T-cell (primary cell): ENCODE measurements around the gene PHLDB3. TPM values are rescaled to one million over a fixed set of nuclear protein-coding genes. Genes with fewer than 3 reads are reported as not detected.
A peak's percentile ranks its signal among the peaks of the same experiment; 100 is the strongest.

ENCODE experiments used
- ATAC-seq, 4 experiments: fragments of 200-7000 bp in 3 of 4; fragments of 150-1000 bp in 1 of 4; cut with Tn5 transposase; replicated peaks in 1 of 4; 1 replicate in 3 of 4; 2 replicates in 1 of 4; pipeline ENCODE4 v1.10.0; 2021; ENCODE audit warnings: moderate library complexity in 3 of 4, mild to moderate bottlenecking in 2 of 4, moderate number of reproducible peaks in 1 of 4
- CTCF ChIA-PET, 2 donors: fragments of 300-600 bp; sonication (Branson Sonifier 250); formaldehyde crosslinking; loops; one replicate each; lab custom pipeline; 2022; ENCODE audit warnings: antibody characterized with exemption in 2 of 2; lab: Charles Lee
- POLR2A ChIA-PET, 2 donors: fragments of 300-600 bp; sonication (Branson Sonifier 250); formaldehyde crosslinking; loops; one replicate each; lab custom pipeline; 2022; ENCODE audit warnings: antibody characterized with exemption in 2 of 2; lab: Charles Lee
- DNase-seq, 35 experiments: peaks; one replicate each; pipeline versions ENCODE4 v3.0.0 to v3.0.0-alpha.2; 2013 to 2023
- H3K27ac ChIP-seq: one replicate; pipeline ENCODE4 v1.5.1; 2013; ENCODE audit warnings: low read length
- H3K27me3 ChIP-seq, 2 experiments: replicated peaks in 1 of 2; 1 replicate in 1 of 2; 2 replicates in 1 of 2; pipeline versions ENCODE4 v1.6.1 to v1.7.0; 2013; ENCODE audit warnings: low read length in 1 of 2, mixed read lengths in 1 of 2; ENCODE audit not compliant: control insufficient read depth in 2 of 2, insufficient read depth in 2 of 2; ENCODE audit errors: extremely low read depth in 1 of 2
- H3K36me3 ChIP-seq, 2 donors: 1 replicate in 1 of 2; 2 replicates in 1 of 2; pipeline versions ENCODE4 v1.6.1 to v1.7.0; 2013; ENCODE audit warnings: low read length in 1 of 2; ENCODE audit not compliant: control insufficient read depth in 2 of 2, insufficient read depth in 1 of 2; ENCODE audit errors: extremely low read depth in 1 of 2
- H3K4me1 ChIP-seq, 2 experiments: 1 replicate in 1 of 2; 2 replicates in 1 of 2; pipeline versions ENCODE4 v1.6.1 to v1.7.0; 2013; ENCODE audit warnings: low read length in 2 of 2, mixed read lengths in 1 of 2; ENCODE audit not compliant: insufficient read depth in 2 of 2, control insufficient read depth in 1 of 2; ENCODE audit errors: extremely low read depth in 1 of 2
- H3K4me3 ChIP-seq, 2 donors: 1 replicate in 1 of 2; 2 replicates in 1 of 2; pipeline versions ENCODE4 v1.5.1 to v1.7.0; 2013; ENCODE audit warnings: mild to moderate bottlenecking in 2 of 2, low read length in 1 of 2, moderate library complexity in 1 of 2; ENCODE audit not compliant: control insufficient read depth in 1 of 2; ENCODE audit errors: extremely low read depth in 1 of 2
- H3K9me3 ChIP-seq: 2 replicates; pipeline ENCODE4 v1.7.0; 2013
- H3K27ac Mint-ChIP-seq, 2 donors: one replicate each; pipeline ENCODE4 v1.8.0; 2020 to 2021; ENCODE audit warnings: mild to moderate bottlenecking in 2 of 2, mixed read lengths in 2 of 2
- H3K27me3 Mint-ChIP-seq, 2 donors: one replicate each; pipeline ENCODE4 v1.8.0; 2021 to 2022; ENCODE audit warnings: mixed read lengths in 2 of 2
- H3K36me3 Mint-ChIP-seq: one replicate; pipeline ENCODE4 v1.8.0; 2021; ENCODE audit warnings: mixed read lengths
- H3K4me1 Mint-ChIP-seq, 3 donors: one replicate each; pipeline ENCODE4 v1.8.0; 2020 to 2022; ENCODE audit warnings: mixed read lengths in 3 of 3, mild to moderate bottlenecking in 1 of 3
- H3K4me3 Mint-ChIP-seq, 3 donors: one replicate each; pipeline ENCODE4 v1.8.0; 2020 to 2022; ENCODE audit warnings: mild to moderate bottlenecking in 3 of 3, mixed read lengths in 3 of 3, moderate library complexity in 3 of 3
- H3K9me3 Mint-ChIP-seq, 3 donors: one replicate each; pipeline ENCODE4 v1.8.0; 2020 to 2022; ENCODE audit warnings: mixed read lengths in 3 of 3
- WGBS: methylation state at CpG from one replicate; pipeline ENCODE4 v1.1.5; 2013; ENCODE audit warnings: missing lambda C conversion rate; ENCODE audit not compliant: insufficient coverage; 5-methylcytosine and 5-hydroxymethylcytosine counted together
- total RNA-seq, 35 experiments: library from RNA in 6 of 35; stranded (reverse) in 6 of 35; fragments of 120-200 nt in 1 of 35; gene quantifications; one replicate each; pipeline versions ENCODE4 v1.2.1 to v1.2.4 and lab custom pipeline; 2013 to 2026

Gene PHLDB3
- total RNA-seq, 5 donors from 2014 or later (not counting 1 experiment from before 2014, with no cell fraction given): 39.4 to 61.0 (median 53.9) TPM

GRCh38 chr19:43441716-43442115, 62.8 kb downstream of the PHLDB3 start:
- Mint-ChIP-seq H3K36me3 (no peaks in the 10 kb centered on the region), H3K9me3 (no peaks in the 10 kb centered on the region), H3K4me1 (peaks cover 61 to 64% (median 63%) of the 10 kb centered on the region in 3 donors), H3K27ac (peak overlapping the region; percentile 66 to 72), H3K27me3 (no peaks in the 10 kb centered on the region), H3K4me3 (no peak overlapping the region)
- ChIA-PET POLR2A (interaction anchor here in 1 of 2 donors (0.6 kb wide), 2 partner anchors 82 to 92 kb away, joined by 4 to 5 read pairs; no protein-coding TSS in a partner anchor), CTCF (no interaction called here)
- Histone ChIP-seq H3K4me3 (no peak overlapping the region), H3K36me3 (no peaks in the 10 kb centered on the region), H3K27me3 (no peaks in the 10 kb centered on the region), H3K9me3 (no peaks in the 10 kb centered on the region), H3K27ac (no peak overlapping the region), H3K4me1 (peaks cover 28 to 40% of the 10 kb centered on the region in 2 experiments)
- DNase-seq (no peak), ATAC-seq (no peak)
- no CpG with 5 or more reads among the region's 3 CpGs for WGBS

DNA sequence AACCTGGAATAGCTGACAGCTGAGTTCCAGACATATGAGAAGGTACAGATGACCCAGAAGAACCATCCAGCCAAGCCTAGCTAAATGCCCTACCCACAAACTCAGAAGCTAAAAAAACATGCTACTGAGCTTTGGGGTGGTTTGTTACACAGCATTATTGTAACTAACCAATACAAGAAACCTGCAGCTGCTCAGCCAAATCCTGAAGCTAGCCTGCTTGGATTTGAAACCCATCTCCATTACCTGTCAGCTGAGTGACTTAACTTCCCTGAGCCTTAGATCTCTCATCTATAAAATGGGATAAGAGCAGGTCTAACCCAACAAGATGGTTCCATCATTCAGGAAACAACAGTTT, 64.9 kb downstream of the PHLDB3 start:
- peak overlapping the region; percentile 16 for H3K27ac ChIP-seq
- POLR2A ChIA-PET: interaction anchor here (0.5 to 1.7 kb wide), 6 partner anchors 17 to 229 kb away, joined by 3 to 7 read pairs (median 6); no protein-coding TSS in a partner anchor

DNA sequence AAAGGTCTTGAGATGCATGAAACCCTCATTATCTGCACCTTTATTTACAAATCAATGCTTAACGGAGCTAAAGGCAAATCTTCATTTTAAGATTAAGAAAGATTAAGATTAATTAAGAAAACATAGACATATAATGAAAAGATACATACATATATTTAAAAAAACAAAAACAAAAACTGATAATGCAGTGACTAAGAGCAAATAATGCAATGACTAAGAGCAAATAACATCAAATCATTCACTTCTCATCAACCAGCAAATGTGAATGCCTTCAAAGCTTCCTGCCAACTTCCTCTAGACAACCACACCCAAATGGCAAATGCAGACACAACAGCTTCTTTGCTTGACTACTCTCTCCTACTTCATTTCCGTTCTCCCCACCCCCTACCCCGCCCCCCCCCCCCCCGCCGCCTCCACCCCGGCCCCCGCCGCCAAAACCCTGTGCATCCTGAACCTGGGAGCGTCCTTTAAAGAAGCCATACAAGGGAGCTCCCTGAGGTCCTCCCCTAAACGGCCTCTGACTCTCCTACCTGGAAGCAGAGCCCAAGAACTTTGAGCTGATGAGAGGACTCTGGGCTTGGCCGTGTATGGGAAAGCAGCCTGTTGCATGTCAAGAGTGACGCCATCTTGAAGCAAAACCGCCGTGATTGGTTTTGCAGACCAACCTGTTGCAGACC, 65.4 kb downstream of the PHLDB3 start:
- Mint-ChIP-seq H3K9me3 (no peaks in the 10 kb centered on the region), H3K4me3 (peak overlapping the region; percentile 6 to 67 (median 28)), H3K27ac (peak overlapping the region; percentile 93 to 97), H3K27me3 (no peaks in the 10 kb centered on the region), H3K4me1 (peaks cover 62 to 70% (median 63%) of the 10 kb centered on the region in 3 donors), H3K36me3 (no peaks in the 10 kb centered on the region)
- Histone ChIP-seq H3K4me3 (peak overlapping the region; percentile 16 to 25), H3K9me3 (no peaks in the 10 kb centered on the region), H3K4me1 (peaks cover 28 to 33% of the 10 kb centered on the region in 2 experiments), H3K27ac (peak overlapping the region; percentile 78), H3K36me3 (no peaks in the 10 kb centered on the region), H3K27me3 (no peaks in the 10 kb centered on the region)
- WGBS: 58% methylated on average over 5 of the region's 14 CpGs
- ChIA-PET POLR2A (interaction anchor here (0.5 to 1.7 kb wide), 8 partner anchors 12 to 229 kb away, joined by 3 to 7 read pairs (median 4); no protein-coding TSS in a partner anchor), CTCF (interaction anchor here (0.5 to 2.2 kb wide), 20 partner anchors 8 to 1781 kb away, joined by 3 to 23 read pairs (median 4); partner anchors contain the start of genes IRGQ (in 1 of the 2), PHLDB3 (in 1 of the 2) and ZNF576 (in 1 of the 2))
- peak; percentile 4 to 86 (median 43) for DNase-seq
- peak; percentile 94 to 98 (median 98) for ATAC-seq

More for the DNA sequence above, 64.9 kb downstream of the PHLDB3 start:
- H3K4me1 Mint-ChIP-seq: peaks cover 65 to 70% (median 65%) of the 10 kb centered on the region in 3 donors
- H3K36me3 Mint-ChIP-seq: no peaks in the 10 kb centered on the region
- H3K27ac Mint-ChIP-seq: peak overlapping the region; percentile 84 to 93
- peak overlapping the region in 1 of 3 donors; percentile 67 for H3K4me3 Mint-ChIP-seq
- no peak overlapping the region for H3K4me3 ChIP-seq
- CTCF ChIA-PET: interaction anchor here in 1 of 2 donors (1.0 to 2.2 kb wide), 13 partner anchors 9 to 370 kb away, joined by 3 to 23 read pairs (median 5); partner anchors contain the start of genes IRGQ, PHLDB3 and ZNF576
- no peaks in the 10 kb centered on the region for H3K9me3 Mint-ChIP-seq
- no peaks in the 10 kb centered on the region for H3K36me3 ChIP-seq
- DNase-seq (no peak), ATAC-seq (no peak)
- H3K4me1 ChIP-seq: peaks cover 28 to 35% of the 10 kb centered on the region in 2 experiments
- H3K9me3 ChIP-seq: no peaks in the 10 kb centered on the region
- H3K27me3 ChIP-seq: no peaks in the 10 kb centered on the region
- H3K27me3 Mint-ChIP-seq: no peaks in the 10 kb centered on the region

DNA sequence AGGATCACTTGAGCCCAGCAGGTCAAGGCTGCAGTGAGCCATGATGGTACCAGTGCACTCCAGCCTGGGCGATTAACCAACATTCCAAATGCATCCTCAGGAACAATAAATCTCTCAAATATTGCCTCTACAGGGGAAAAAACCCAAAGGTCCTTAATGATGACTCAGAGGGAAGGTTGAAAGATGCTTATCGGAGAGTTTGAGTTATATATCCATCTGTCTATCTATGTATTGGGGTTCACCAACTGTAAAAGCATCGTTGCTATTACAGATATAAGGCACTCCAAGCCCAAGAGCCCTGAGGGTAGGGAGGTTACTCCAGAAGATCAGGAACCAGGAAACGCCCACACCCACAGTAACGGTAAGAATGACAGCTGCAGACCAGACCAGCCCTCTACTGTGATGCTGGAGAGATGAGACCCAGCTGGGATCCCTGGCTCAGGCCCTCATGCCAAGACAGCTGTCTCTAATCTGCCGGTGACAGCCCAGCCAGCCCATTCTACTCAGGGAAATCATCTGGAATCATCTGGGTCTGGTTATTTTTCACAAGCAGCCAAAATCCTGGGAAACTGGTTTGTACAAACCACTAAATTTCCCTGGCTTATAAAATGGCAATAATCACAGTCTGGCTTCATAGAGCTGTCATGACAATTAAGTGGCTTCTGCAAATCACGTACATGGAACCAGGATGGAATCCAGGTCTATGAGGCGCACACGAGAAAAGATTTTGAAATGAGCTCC, 66.1 kb downstream of the PHLDB3 start:
- Histone ChIP-seq H3K27me3 (no peaks in the 10 kb centered on the region), H3K27ac (peak overlapping the region; percentile 78), H3K4me3 (peak overlapping the region; percentile 16 to 25), H3K36me3 (no peaks in the 10 kb centered on the region), H3K9me3 (no peaks in the 10 kb centered on the region), H3K4me1 (peaks cover 28 to 36% of the 10 kb centered on the region in 2 experiments)
- Mint-ChIP-seq H3K4me1 (peaks cover 58 to 68% (median 62%) of the 10 kb centered on the region in 3 donors), H3K27ac (peak overlapping the region; percentile 93 to 97), H3K27me3 (no peaks in the 10 kb centered on the region), H3K4me3 (peak overlapping the region; percentile 13 to 67 (median 28)), H3K9me3 (no peaks in the 10 kb centered on the region), H3K36me3 (no peaks in the 10 kb centered on the region)
- WGBS: 52% methylated on average over 2 of the region's 9 CpGs
- peak in 3 of 35 experiments; percentile 8 to 30 (median 23) for DNase-seq
- POLR2A ChIA-PET: interaction anchor here in 1 of 2 donors (0.5 to 1.7 kb wide), 5 partner anchors 11 to 156 kb away, joined by 3 to 7 read pairs (median 4); no protein-coding TSS in a partner anchor
- CTCF ChIA-PET: interaction anchor here (0.5 to 2.2 kb wide), 20 partner anchors 9 to 1780 kb away, joined by 3 to 23 read pairs (median 4); partner anchors contain the start of genes IRGQ (in 1 of the 2), PHLDB3 (in 1 of the 2) and ZNF576 (in 1 of the 2)
- peak in 1 of 4 experiments; percentile 6 for ATAC-seq

DNA sequence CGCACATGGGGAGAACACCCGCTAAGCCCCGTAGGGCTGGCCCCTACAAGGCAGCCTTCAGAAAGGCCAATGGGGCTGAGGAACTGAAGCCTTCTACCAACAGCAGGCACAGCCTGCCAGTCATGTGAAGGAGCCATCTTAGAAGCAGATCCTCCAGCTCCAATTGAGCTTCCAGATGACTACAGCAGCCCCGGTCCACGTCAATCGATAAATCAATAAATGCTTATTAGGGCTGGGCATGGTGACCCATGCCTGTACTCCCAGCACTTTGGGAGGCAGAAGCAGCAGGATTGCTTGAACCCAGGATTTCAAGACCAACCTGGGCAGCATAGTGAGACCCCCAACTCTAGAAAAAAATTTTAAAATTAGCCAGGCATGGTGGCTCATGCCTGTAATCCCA, 66.8 kb downstream of the PHLDB3 start:
- Mint-ChIP-seq H3K4me1 (peaks cover 58 to 69% (median 64%) of the 10 kb centered on the region in 3 donors), H3K4me3 (peak overlapping the region in 1 of 3 donors; percentile 67), H3K36me3 (no peaks in the 10 kb centered on the region), H3K9me3 (no peaks in the 10 kb centered on the region), H3K27ac (peak overlapping the region; percentile 89 to 97), H3K27me3 (no peaks in the 10 kb centered on the region)
- 87% methylated on average over 5 of the region's 6 CpGs for WGBS
- POLR2A ChIA-PET: no interaction called here
- no peak overlapping the region for H3K4me3 ChIP-seq
- CTCF ChIA-PET: interaction anchor here in 1 of 2 donors (0.9 to 1.3 kb wide), 2 partner anchors 37 to 80 kb away, joined by 3 to 4 read pairs; no protein-coding TSS in a partner anchor
- H3K27ac ChIP-seq: peak overlapping the region; percentile 78
- no peaks in the 10 kb centered on the region for H3K9me3 ChIP-seq
- ATAC-seq: no peak
- H3K27me3 ChIP-seq: no peaks in the 10 kb centered on the region
- H3K36me3 ChIP-seq: no peaks in the 10 kb centered on the region
- no peak for DNase-seq
- H3K4me1 ChIP-seq: peaks cover 32 to 43% of the 10 kb centered on the region in 2 experiments
